Ectodermal cell (in vitro differentiated cells): ENCODE measurements around the gene PBX2.
"Not testable (repeated sequence)": the region's sequence is repeated elsewhere in the genome, so short reads cannot be mapped to it uniquely, and the experiment has no call there.

Source experiments
- H3K27ac ChIP-seq: 2 replicates; pipeline ENCODE4 v1.7.0; 2013; ENCODE audit warnings: mild to moderate bottlenecking, low read depth, low read length; ENCODE audit not compliant: insufficient read depth, poor library complexity, severe bottlenecking
- H3K27me3 ChIP-seq: 2 replicates; pipeline ENCODE4 v1.7.0; 2013; ENCODE audit warnings: mild to moderate bottlenecking, low read length; ENCODE audit not compliant: insufficient read depth, control insufficient read depth, poor library complexity, severe bottlenecking
- H3K36me3 ChIP-seq: one replicate; pipeline ENCODE4 v1.7.0; 2013; ENCODE audit warnings: low read length; ENCODE audit not compliant: control insufficient read depth, insufficient read depth
- H3K4me1 ChIP-seq: one replicate; pipeline ENCODE4 v1.7.0; 2013; ENCODE audit warnings: low read length; ENCODE audit not compliant: control insufficient read depth, insufficient read depth
- H3K4me3 ChIP-seq: 2 replicates; pipeline ENCODE4 v1.7.0; 2013; ENCODE audit warnings: low read depth, low read length, control low read depth; ENCODE audit not compliant: insufficient read depth
- H3K9me3 ChIP-seq: 2 replicates; pipeline ENCODE4 v1.7.0; 2013; ENCODE audit warnings: mild to moderate bottlenecking, low read length, moderate library complexity; ENCODE audit not compliant: control insufficient read depth
- WGBS, 2 experiments: methylation state at CpG; one replicate each; pipeline ENCODE4 v1.1.7; 2013; ENCODE audit warnings: missing lambda C conversion rate in 2 of 2; 5-methylcytosine and 5-hydroxymethylcytosine counted together

Gene PBX2

DNA sequence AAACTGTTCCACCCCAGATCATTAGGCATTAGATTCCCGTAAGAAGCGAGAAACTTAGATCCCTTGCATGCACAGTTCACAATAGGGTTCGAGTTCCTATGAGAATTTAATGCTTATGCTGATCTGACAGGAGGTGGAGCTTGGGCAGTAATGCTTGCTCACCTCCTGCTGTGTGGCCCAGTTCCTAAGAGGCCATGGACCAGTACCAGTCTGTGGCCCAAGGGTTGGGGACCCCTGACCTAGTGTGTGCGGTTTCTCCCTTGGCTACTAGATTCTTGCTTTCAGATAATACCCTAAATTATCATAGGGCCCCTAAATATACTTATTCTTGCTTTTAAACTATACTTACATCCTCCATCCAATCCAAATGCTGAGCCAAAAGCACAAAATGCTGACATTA lies 4.4 kb upstream of the PBX2 start:
- Histone ChIP-seq H3K27ac (no peak overlapping the region), H3K4me3 (no peak overlapping the region), H3K36me3 (no peaks in the 10 kb centered on the region), H3K4me1 (peaks cover 32% of the 10 kb centered on the region), H3K27me3 (no peaks in the 10 kb centered on the region), H3K9me3 (no peaks in the 10 kb centered on the region)
- 93 to 96% methylated on average over 4 of the region's 4 CpGs for WGBS, 2 experiments

DNA sequence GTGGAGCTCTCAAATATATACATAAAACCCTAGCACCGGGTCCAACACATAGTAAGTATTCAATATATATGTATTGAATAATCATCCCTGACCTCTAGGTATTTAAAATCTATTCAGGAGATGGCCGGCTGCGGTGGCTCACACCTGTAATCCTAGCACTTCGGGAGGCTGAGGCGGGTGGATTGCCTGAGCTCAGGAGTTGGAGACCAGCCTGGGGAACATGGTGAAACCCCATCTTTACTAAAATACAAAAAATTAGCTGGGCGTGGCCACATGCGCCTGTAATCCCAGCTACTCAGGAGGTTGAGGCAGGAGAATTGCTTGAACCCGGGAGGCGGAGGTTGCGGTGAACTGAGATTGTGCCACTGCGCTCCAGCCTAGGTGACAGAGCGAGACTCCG lies 3.1 kb upstream of the PBX2 start:
- WGBS, 2 experiments, result 90% methylated on average over 10 to 12 of the region's 13 CpGs
- peaks cover 40% of the 10 kb centered on the region for H3K4me1 ChIP-seq
- not testable (repeated sequence) for H3K36me3 ChIP-seq, H3K27ac ChIP-seq, H3K4me3 ChIP-seq, H3K9me3 ChIP-seq, H3K27me3 ChIP-seq

- WGBS, 2 experiments, result 62 to 67% methylated on average over 2 to 5 of the region's 5 CpGs
- H3K27me3 ChIP-seq, result no peaks in the 10 kb centered on the region
- H3K9me3 ChIP-seq, result no peaks in the 10 kb centered on the region
- peaks cover 41% of the 10 kb centered on the region for H3K4me1 ChIP-seq
- no peak within 1 kb of the TSS for H3K4me3 ChIP-seq
- H3K27ac ChIP-seq, result no peak within 1 kb of the TSS
- peaks cover 1% of the 10 kb centered on the region for H3K36me3 ChIP-seq
Observed at GRCh38 chr6:32192608-32193039, 2.6 kb upstream of the PBX2 start, which contains the start of gene GPSM3. Gene GPSM3, minus strand, starts transcription at chr6:32192643. Its CDS starts 130 bp downstream, at chr6:32192513.

- peaks cover 39% of the 10 kb centered on the region for H3K4me1 ChIP-seq
- no peaks in the 10 kb centered on the region for H3K9me3 ChIP-seq
- H3K27me3 ChIP-seq, result no peaks in the 10 kb centered on the region
- 89 to 94% methylated on average over 14 to 15 of the region's 15 CpGs for WGBS, 2 experiments
- H3K4me3 ChIP-seq, result no peak overlapping the region
- H3K36me3 ChIP-seq, result peaks cover 8% of the 10 kb centered on the region
- no peak overlapping the region for H3K27ac ChIP-seq
Observed at GRCh38 chr6:32191696-32192607, 1.9 kb upstream of the PBX2 start.

DNA sequence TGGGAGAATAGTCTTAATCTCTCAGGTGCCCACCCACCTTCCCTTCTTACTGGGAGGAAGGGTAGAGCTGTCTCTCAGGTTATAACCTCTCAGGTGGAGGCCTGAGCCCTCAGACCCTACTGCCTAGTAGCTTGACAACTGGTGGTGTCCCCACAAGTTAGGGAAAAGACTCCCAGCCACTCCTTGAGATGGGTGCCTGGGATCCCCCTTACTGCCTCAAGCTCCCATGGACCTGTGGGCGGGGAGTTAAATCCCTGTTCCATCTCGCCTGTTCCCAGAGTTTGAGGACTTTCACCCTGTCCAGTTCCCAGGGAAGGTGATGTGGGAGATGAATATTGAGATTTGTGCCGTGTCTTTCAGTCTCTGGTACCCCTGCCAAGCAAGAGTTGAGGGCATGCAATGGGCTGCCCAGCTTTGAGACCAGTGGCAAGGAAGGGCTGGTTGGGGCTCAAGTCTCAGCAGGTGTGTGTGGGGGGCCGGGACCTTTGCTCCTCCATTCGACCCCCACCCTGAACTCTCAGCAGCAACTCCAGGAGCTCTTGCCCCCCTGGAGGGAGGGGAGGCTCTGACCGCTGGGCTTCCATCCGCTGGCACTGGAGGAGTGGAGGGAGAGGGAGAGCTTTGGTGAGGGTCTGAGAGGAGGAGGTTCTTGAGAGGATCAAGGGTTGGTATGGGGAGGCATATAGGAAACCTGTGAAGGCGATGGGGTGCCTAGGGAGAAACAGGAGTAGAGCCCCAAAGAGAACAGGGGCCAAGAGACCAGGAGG lies 1.1 kb upstream of the PBX2 start:
- no peaks in the 10 kb centered on the region for H3K9me3 ChIP-seq
- peaks cover 12% of the 10 kb centered on the region for H3K36me3 ChIP-seq
- no peak overlapping the region for H3K4me3 ChIP-seq
- peaks cover 34% of the 10 kb centered on the region for H3K4me1 ChIP-seq
- H3K27me3 ChIP-seq, result no peaks in the 10 kb centered on the region
- H3K27ac ChIP-seq, result no peak overlapping the region
- 87 to 91% methylated on average over 8 of the region's 8 CpGs for WGBS, 2 experiments

DNA sequence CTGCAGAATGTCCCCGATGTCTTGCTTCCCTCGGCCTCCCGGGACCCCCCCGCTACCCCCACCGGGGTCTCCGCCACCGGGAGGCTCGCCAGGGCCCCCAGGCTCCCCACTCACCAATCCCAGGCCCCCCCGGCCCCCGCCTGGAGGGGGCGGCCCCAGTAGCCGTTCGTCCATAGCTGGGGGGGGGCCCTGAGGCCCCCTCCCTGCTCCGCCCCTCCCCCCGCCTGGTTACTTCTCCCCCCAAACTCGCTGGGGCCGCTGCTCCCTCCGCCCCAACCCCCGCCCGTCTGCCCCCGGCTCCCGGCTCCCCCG lies 304 bp downstream of the PBX2 start:
- WGBS, 2 experiments, result 7 to 14% methylated on average over 14 of the region's 23 CpGs
- H3K27ac ChIP-seq, result peak overlapping the region; percentile 23

GRCh38 chr6:32189069-32189741 lies 797 bp downstream of the PBX2 start:
- WGBS, 2 experiments, result 5 to 10% methylated on average over 10 of the region's 10 CpGs
- peaks cover 12% of the 10 kb centered on the region for H3K36me3 ChIP-seq
- H3K4me1 ChIP-seq, result peaks cover 30% of the 10 kb centered on the region

More for the DNA sequence above, 304 bp downstream of the PBX2 start:
- Histone ChIP-seq H3K9me3 (no peaks in the 10 kb centered on the region), H3K4me1 (peaks cover 32% of the 10 kb centered on the region), H3K27me3 (no peaks in the 10 kb centered on the region), H3K4me3 (peak overlapping the region; percentile 58), H3K36me3 (peaks cover 12% of the 10 kb centered on the region)

GRCh38 chr6:32188381-32189068 lies 1.5 kb downstream of the PBX2 start:
- H3K36me3 ChIP-seq, result peaks cover 16% of the 10 kb centered on the region
- H3K4me1 ChIP-seq, result peaks cover 30% of the 10 kb centered on the region
- no peaks in the 10 kb centered on the region for H3K27me3 ChIP-seq
- H3K27ac ChIP-seq, result no peak overlapping the region
- 36 to 44% methylated on average over 12 to 13 of the region's 13 CpGs for WGBS, 2 experiments
- H3K4me3 ChIP-seq, result peak overlapping the region; percentile 58
- H3K9me3 ChIP-seq, result no peaks in the 10 kb centered on the region

More at GRCh38 chr6:32189069-32189741, 797 bp downstream of the PBX2 start:
- Histone ChIP-seq H3K9me3 (no peaks in the 10 kb centered on the region), H3K4me3 (peak overlapping the region; percentile 58), H3K27me3 (no peaks in the 10 kb centered on the region), H3K27ac (no peak overlapping the region)

DNA sequence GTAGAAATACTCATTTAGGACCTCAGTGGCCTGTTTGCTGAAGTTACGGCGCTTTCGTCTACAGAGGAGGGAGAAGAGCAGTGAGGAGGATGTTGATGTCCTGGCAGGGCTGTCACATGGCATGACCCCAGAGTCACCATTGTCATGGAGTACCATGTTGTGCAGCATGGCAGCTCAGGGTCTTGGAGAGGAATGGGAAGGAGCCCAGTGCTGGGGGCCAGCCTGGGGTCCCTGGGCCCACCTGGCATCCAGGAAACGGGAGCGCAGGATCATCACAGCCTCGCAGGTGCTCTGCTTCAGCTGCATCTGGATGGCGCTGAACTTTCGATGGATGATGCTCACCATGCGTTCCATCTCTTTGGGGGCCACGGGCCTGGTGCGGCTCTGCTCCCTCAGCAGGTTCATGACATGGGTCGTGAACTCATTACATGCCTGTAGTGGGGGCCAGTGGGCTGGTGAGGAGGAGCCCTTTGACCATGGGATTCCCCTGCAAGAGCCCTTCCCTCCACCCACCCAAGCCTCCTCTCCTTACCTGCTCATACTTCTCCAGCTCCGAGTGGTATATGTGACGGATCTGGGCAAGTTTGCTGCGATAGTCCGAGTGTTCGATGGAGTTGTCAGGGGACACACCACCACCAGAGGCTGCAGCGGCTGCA lies 2.1 kb downstream of the PBX2 start:
- H3K27me3 ChIP-seq, H3K9me3 ChIP-seq, H3K27ac ChIP-seq: not testable (repeated sequence)
- peak overlapping the region; percentile 58 for H3K4me3 ChIP-seq
- WGBS, 2 experiments, result 91% methylated on average over 18 of the region's 18 CpGs
- peaks cover 20% of the 10 kb centered on the region for H3K36me3 ChIP-seq
- H3K4me1 ChIP-seq, result peaks cover 30% of the 10 kb centered on the region
